Esophagus (tissue), 2 donors: ENCODE measurements around the gene ZNF438. TPM values are rescaled to one million over a fixed set of nuclear protein-coding genes. Genes with fewer than 3 reads are reported as not detected.

Experiments
- H3K27ac ChIP-seq, 2 donors: one replicate each; pipeline ENCODE4 v1.5.1; 2013; ENCODE audit warnings: low read depth in 2 of 2, mild to moderate bottlenecking in 2 of 2, inconsistent platforms in 1 of 2, low read length in 1 of 2, moderate library complexity in 1 of 2
- H3K27me3 ChIP-seq, 2 donors: one replicate each; pipeline ENCODE4 v1.6.1; 2013; ENCODE audit warnings: low read length in 2 of 2, control low read depth in 1 of 2, mild to moderate bottlenecking in 1 of 2; ENCODE audit not compliant: insufficient read depth in 2 of 2, control insufficient read depth in 1 of 2
- H3K36me3 ChIP-seq, 2 donors: one replicate each; pipeline ENCODE4 v1.6.1; 2013; ENCODE audit warnings: low read length in 1 of 2; ENCODE audit not compliant: control insufficient read depth in 2 of 2, insufficient read depth in 2 of 2
- H3K4me1 ChIP-seq, 2 donors: one replicate each; pipeline ENCODE4 v1.6.1; 2013; ENCODE audit warnings: low read length in 1 of 2; ENCODE audit not compliant: control insufficient read depth in 2 of 2, insufficient read depth in 2 of 2
- H3K4me3 ChIP-seq, 2 donors: one replicate each; pipeline ENCODE4 v1.5.1; 2013; ENCODE audit warnings: low read length in 2 of 2, mild to moderate bottlenecking in 2 of 2, low read depth in 1 of 2, moderate library complexity in 1 of 2
- H3K9me3 ChIP-seq, 2 donors: one replicate each; pipeline ENCODE4 v1.6.1; 2013; ENCODE audit warnings: mild to moderate bottlenecking in 2 of 2, low read depth in 1 of 2, low read length in 1 of 2, moderate library complexity in 1 of 2; ENCODE audit not compliant: control insufficient read depth in 2 of 2, insufficient read depth in 1 of 2
- WGBS, 2 donors: extraction: QIAGEN DNeasy Blood & Tissue Kit; methylation state at CpG; one replicate each; pipeline ENCODE4 v1.1.7; 2013; 5-methylcytosine and 5-hydroxymethylcytosine counted together
- polyA plus RNA-seq, 2 donors: library from polyadenylated mRNA; stranded (reverse); fragments of 200-250 nt; gene quantifications; one replicate each; pipeline ENCODE4 v1.2.3, GENCODE V29; 2013
- donor health status: healthy with polysubstance abuse.
- donor health status: Bipolar disorder and iron deficiency.

The ZNF438 gene
- polyA plus RNA-seq, 2 donors, result 3.0 to 3.2 TPM

DNA sequence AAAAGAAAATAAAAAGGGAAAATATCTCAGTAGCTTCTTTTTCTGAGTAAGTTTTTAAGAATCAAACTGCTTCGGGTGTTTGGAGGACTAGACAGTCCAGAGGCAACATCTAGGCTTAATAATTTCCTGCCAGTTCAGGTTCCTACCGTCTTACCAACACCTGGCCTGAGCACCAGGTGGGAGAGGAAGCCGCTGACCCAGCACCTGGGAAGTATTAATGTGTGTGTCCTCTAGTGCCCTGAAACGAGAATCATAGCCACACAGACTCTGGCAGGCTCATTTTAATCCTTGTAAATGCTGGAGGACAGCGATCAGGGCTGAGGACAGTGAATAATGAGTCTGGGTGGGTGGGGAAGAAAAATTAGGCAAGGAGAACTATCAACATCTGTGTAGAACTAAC is 137.4 kb downstream of the ZNF438 start:
- Histone ChIP-seq H3K4me3 (no peak overlapping the region), H3K4me1 (no peaks in the 10 kb centered on the region), H3K36me3 (no peaks in the 10 kb centered on the region), H3K27ac (no peak overlapping the region), H3K27me3 (no peaks in the 10 kb centered on the region), H3K9me3 (no peaks in the 10 kb centered on the region)
- WGBS, 2 donors, result 71 to 74% methylated on average over 5 of the region's 5 CpGs

GRCh38 chr10:30893208-30893607 is 138.5 kb downstream of the ZNF438 start:
- no peaks in the 10 kb centered on the region for H3K27me3 ChIP-seq
- 65 to 66% methylated on average over 1 of the region's 1 CpG for WGBS, 2 donors
- no peaks in the 10 kb centered on the region for H3K9me3 ChIP-seq
- no peak overlapping the region for H3K4me3 ChIP-seq
- no peaks in the 10 kb centered on the region for H3K36me3 ChIP-seq
- no peaks in the 10 kb centered on the region for H3K4me1 ChIP-seq
- no peak overlapping the region for H3K27ac ChIP-seq

DNA sequence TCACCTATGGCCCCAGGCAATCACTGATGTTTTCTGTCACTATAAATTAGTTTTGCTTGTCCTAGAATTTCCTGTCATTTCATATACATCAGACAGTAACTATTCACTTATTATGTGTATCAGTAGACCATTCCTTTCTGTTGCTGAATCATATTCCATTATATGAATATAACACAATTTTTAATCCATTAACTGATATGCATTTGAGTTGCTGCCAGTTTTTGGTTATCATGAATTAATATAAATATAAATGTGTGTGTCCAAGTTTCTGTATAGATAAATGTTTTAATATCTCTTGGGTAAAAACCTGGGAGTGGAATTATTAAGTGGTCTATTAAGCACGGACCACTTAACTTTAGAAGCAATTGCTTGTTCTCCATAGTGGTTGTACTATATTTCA is 143.8 kb downstream of the ZNF438 start:
- Histone ChIP-seq H3K36me3 (no peaks in the 10 kb centered on the region), H3K27ac (no peak overlapping the region), H3K27me3 (no peaks in the 10 kb centered on the region), H3K9me3 (no peaks in the 10 kb centered on the region), H3K4me3 (no peak overlapping the region), H3K4me1 (no peaks in the 10 kb centered on the region)
- WGBS, 2 donors, result 98 to 100% methylated on average over 1 of the region's 1 CpG

DNA sequence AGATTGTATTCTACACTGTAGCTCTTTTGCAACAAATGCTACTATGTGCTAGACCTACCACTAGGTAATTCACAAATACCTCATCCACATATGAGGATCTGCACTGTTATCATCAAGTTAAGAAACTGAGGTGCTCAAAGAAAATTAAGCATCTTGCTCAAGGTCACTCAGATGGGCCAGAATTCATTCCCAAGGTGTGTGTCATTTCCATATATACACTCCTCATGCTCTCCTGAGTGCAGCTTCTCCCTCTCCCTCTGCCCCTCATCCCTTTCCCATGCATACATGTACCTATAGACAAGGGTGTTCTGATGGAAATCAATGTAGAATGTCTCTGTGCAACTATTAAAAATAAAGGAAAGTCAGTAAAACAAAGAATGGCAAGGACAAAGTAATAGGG is 146.2 kb downstream of the ZNF438 start:
- no peaks in the 10 kb centered on the region for H3K36me3 ChIP-seq
- H3K9me3 ChIP-seq, result no peaks in the 10 kb centered on the region
- H3K4me3 ChIP-seq, result no peak overlapping the region
- H3K4me1 ChIP-seq, result no peaks in the 10 kb centered on the region
- no peak overlapping the region for H3K27ac ChIP-seq
- no peaks in the 10 kb centered on the region for H3K27me3 ChIP-seq

DNA sequence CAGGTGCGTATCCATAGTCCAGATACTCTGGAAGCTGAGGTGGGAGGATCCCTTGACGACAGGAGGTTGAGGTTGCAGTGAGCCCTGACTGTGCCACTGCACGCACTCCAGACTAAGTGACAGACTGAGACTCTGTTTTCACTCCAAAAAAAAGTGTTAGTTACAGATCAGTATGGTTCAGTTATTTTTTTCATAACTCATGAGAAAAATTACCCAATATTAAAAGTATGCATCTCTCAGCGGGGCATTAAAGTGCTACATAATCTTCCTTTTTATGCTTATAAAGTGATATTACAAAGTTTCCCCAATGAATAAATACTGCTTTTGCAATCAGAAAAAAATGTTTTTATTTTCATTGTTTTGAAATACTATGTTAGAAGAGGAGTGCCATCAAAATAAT is 147.9 kb downstream of the ZNF438 start:
- WGBS, 2 donors, result 68 to 81% methylated on average over 4 of the region's 4 CpGs
- Histone ChIP-seq H3K27ac (no peak overlapping the region), H3K36me3 (no peaks in the 10 kb centered on the region), H3K4me3 (no peak overlapping the region), H3K4me1 (no peaks in the 10 kb centered on the region), H3K27me3 (no peaks in the 10 kb centered on the region), H3K9me3 (no peaks in the 10 kb centered on the region)

GRCh38 chr10:30883116-30883515 is 148.5 kb downstream of the ZNF438 start:
- no peak overlapping the region for H3K4me3 ChIP-seq
- H3K27me3 ChIP-seq, result no peaks in the 10 kb centered on the region
- no peak overlapping the region for H3K27ac ChIP-seq
- H3K9me3 ChIP-seq, result no peaks in the 10 kb centered on the region
- H3K4me1 ChIP-seq, result no peaks in the 10 kb centered on the region
- no peaks in the 10 kb centered on the region for H3K36me3 ChIP-seq

DNA sequence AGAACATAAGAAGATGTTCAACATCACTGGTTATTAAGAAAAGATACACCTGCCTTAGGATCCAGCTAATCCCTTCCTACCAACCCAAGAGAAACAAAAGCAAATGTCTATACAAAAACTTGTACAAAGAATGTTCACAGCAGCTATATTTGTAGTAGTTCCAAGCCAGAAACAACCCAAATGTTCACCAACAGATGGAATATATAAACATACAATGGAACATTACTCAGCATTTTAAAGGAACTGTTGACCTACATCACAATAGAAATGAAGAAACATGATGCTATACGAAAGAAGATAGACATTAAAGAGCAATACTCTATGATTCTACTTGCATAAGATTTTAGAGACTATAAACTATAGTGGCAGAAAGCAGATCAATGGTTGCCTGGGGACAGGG is 149.4 kb downstream of the ZNF438 start:
- no peaks in the 10 kb centered on the region for H3K36me3 ChIP-seq
- no peaks in the 10 kb centered on the region for H3K27me3 ChIP-seq
- H3K4me1 ChIP-seq, result no peaks in the 10 kb centered on the region
- H3K4me3 ChIP-seq, result no peak overlapping the region
- H3K9me3 ChIP-seq, result no peaks in the 10 kb centered on the region
- no peak overlapping the region for H3K27ac ChIP-seq
- WGBS, 2 donors, result 23 to 42% methylated on average over 1 of the region's 1 CpG

DNA sequence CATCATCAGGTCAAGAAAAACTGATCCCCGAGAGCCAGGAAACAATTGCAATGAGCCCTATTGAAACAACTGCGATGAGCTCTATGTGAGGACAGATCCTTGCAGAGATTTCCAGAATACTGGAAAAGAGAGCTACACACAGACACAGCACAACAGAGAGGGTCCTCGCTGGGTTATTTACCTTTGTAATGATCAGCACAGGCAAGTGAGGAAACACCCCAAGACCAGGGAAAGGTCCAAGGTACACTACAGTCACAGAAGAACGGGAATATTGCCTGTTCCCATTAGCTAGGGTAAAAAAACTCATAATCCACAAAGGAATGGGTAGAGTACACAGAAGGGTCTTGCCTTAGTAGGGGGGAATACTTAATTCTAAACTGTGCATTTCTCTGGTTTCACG is 152.7 kb downstream of the ZNF438 start:
- H3K27ac ChIP-seq, result no peak overlapping the region
- no peaks in the 10 kb centered on the region for H3K9me3 ChIP-seq
- H3K36me3 ChIP-seq, result peaks cover 0 to 3% of the 10 kb centered on the region in 2 donors
- no peaks in the 10 kb centered on the region for H3K27me3 ChIP-seq
- no peaks in the 10 kb centered on the region for H3K4me1 ChIP-seq
- H3K4me3 ChIP-seq, result no peak overlapping the region
- WGBS, 2 donors, result 94 to 95% methylated on average over 5 of the region's 5 CpGs

DNA sequence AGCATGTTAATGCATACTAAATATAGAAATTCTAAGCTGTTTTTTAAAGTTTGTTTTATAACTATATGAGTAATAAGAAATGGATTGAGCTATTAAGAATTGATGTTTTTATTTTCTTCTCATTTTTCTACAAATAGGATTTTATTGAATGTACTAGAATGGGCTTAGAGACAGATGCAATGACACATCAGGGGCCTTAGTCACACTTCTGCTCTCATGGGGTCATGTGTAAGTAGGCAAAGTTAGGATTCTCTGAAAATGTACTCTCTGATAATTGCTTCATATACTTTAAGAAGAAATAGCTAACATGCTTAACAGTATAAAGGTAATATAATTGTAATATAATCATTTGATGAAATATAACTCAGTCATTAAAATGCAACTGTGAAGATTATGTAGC is 154.6 kb downstream of the ZNF438 start:
- no peaks in the 10 kb centered on the region for H3K9me3 ChIP-seq
- H3K27ac ChIP-seq, result no peak overlapping the region
- peaks cover 0 to 3% of the 10 kb centered on the region in 2 donors for H3K36me3 ChIP-seq
- no peak overlapping the region for H3K4me3 ChIP-seq
- no peaks in the 10 kb centered on the region for H3K4me1 ChIP-seq
- H3K27me3 ChIP-seq, result no peaks in the 10 kb centered on the region

DNA sequence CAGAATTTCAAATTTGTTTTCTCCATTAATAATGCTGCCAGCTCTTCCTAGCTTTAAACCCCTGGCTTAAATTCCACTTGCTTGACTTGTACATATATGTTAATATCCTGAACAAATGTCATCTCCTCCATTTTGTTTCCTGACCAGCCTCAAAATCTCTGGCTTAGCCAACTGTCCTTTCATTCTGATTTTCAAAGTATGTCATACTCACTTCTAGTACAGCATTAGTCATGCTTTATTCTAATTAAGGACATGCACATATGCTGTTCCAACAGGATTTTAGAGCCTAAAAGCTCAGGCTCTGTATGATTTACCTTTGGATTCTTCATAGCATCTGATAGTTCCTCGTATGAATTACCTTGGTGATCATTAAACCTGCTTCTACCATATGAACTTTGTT is 158.3 kb downstream of the ZNF438 start:
- H3K4me3 ChIP-seq, result no peak overlapping the region
- 82 to 89% methylated on average over 1 of the region's 1 CpG for WGBS, 2 donors
- no peaks in the 10 kb centered on the region for H3K27me3 ChIP-seq
- no peaks in the 10 kb centered on the region for H3K4me1 ChIP-seq
- no peak overlapping the region for H3K27ac ChIP-seq
- peaks cover 0 to 3% of the 10 kb centered on the region in 2 donors for H3K36me3 ChIP-seq
- no peaks in the 10 kb centered on the region for H3K9me3 ChIP-seq
